ENCODE data around the gene RNU1-4. TPM values are rescaled to one million over a fixed set of nuclear protein-coding genes. Genes with fewer than 3 reads are reported as not detected.
"Not testable (repeated sequence)": the region's sequence is repeated elsewhere in the genome, so short reads cannot be mapped to it uniquely, and the experiment has no call there.

The RNU1-4 gene
- total RNA-seq, 1 donor from 2014 or later = under 0.01 TPM

- Histone ChIP-seq H3K36me3 (ENCODE audit: control insufficient read depth, insufficient read depth, low read length) (no peaks in the 10 kb centered on the region), H3K27me3 (ENCODE audit: control insufficient read depth, insufficient read depth, low read length) (peaks cover 36% of the 10 kb centered on the region), H3K4me3 (ENCODE audit: low read depth, low read length) (no peak overlapping the region)
- DNase-seq (ENCODE audit: low read depth) = no peak
- no peak for TF ChIP-seq CTCF (IDR thresholded peaks at IDR 0.05; ENCODE audit: insufficient read depth, low read length, poor library complexity, severe bottlenecking)
These were observed 23.5 kb upstream of the RNU1-4 start for GRCh38 chr1:16716691-16717335.

- H3K36me3 ChIP-seq (ENCODE audit: control insufficient read depth, insufficient read depth, low read length) = no peaks in the 10 kb centered on the region
- no peak for TF ChIP-seq CTCF (IDR thresholded peaks at IDR 0.05; ENCODE audit: insufficient read depth, low read length, poor library complexity, severe bottlenecking)
- DNase-seq (ENCODE audit: low read depth) = no peak
- H3K27me3 ChIP-seq (ENCODE audit: control insufficient read depth, insufficient read depth, low read length) = peaks cover 36% of the 10 kb centered on the region
- H3K4me3 ChIP-seq (ENCODE audit: low read depth, low read length) = no peak overlapping the region
These were observed 22.8 kb upstream of the RNU1-4 start for GRCh38 chr1:16717336-16718098.

GRCh38 chr1:16718099-16718907 lies 22.0 kb upstream of the RNU1-4 start:
- H3K27me3 ChIP-seq (ENCODE audit: control insufficient read depth, insufficient read depth, low read length) = peaks cover 34% of the 10 kb centered on the region
- not testable (repeated sequence) for DNase-seq (ENCODE audit: low read depth); H3K36me3 ChIP-seq (ENCODE audit: control insufficient read depth, insufficient read depth, low read length); H3K4me3 ChIP-seq (ENCODE audit: low read depth, low read length)

- peaks cover 34% of the 10 kb centered on the region for H3K27me3 ChIP-seq (ENCODE audit: control insufficient read depth, insufficient read depth, low read length)
- H3K4me3 ChIP-seq (ENCODE audit: low read depth, low read length) = no peak overlapping the region
- no peak for DNase-seq (ENCODE audit: low read depth)
- TF ChIP-seq CTCF (IDR thresholded peaks at IDR 0.05; ENCODE audit: insufficient read depth, low read length, poor library complexity, severe bottlenecking) = no peak
- no peaks in the 10 kb centered on the region for H3K36me3 ChIP-seq (ENCODE audit: control insufficient read depth, insufficient read depth, low read length)
These were observed 21.3 kb upstream of the RNU1-4 start for GRCh38 chr1:16718908-16719533.

GRCh38 chr1:16719571-16720350 lies 20.6 kb upstream of the RNU1-4 start:
- DNase-seq (ENCODE audit: low read depth) = no peak

More at GRCh38 chr1:16719571-16720350, 20.6 kb upstream of the RNU1-4 start:
- Histone ChIP-seq H3K36me3 (ENCODE audit: control insufficient read depth, insufficient read depth, low read length) (no peaks in the 10 kb centered on the region), H3K27me3 (ENCODE audit: control insufficient read depth, insufficient read depth, low read length) (peaks cover 36% of the 10 kb centered on the region), H3K4me3 (ENCODE audit: low read depth, low read length) (no peak overlapping the region)
- TF ChIP-seq CTCF (IDR thresholded peaks at IDR 0.05; ENCODE audit: insufficient read depth, low read length, poor library complexity, severe bottlenecking) = no peak

All from kidney epithelial cell (primary cell).